OCI-LY7 (cell line): Measurements from ENCODE around the gene UGT1A6. TPM values are rescaled to one million over a fixed set of nuclear protein-coding genes. Genes with fewer than 3 reads are reported as not detected.
A peak's percentile ranks its signal among the peaks of the same experiment; 100 is the strongest.

Experiments used
- BruUV-seq: library from RNA; stranded (reverse); fragments of 400-500 nt; replicated peaks from 2 replicates; lab custom pipeline; 2021; lab: Mats Ljungman, UMichigan
- CTCF ChIA-PET: fragments of 300-600 bp; sonication (Branson Sonifier 250); formaldehyde crosslinking; loops from one replicate; lab custom pipeline; 2022; ENCODE audit warnings: antibody characterized with exemption; ENCODE audit not compliant: unreplicated experiment; lab: Charles Lee
- POLR2A ChIA-PET: fragments of 300-600 bp; sonication (Branson Sonifier 250); formaldehyde crosslinking; loops from one replicate; lab custom pipeline; 2022; ENCODE audit warnings: antibody characterized with exemption; lab: Charles Lee
- DNase-seq: peaks from one replicate; pipeline ENCODE4 v3.0.0-alpha.2; 2015; ENCODE audit warnings: low spot score
- H2AFZ ChIP-seq: fragments of 200-600 bp; sonication (generic), shearing (Covaris generic); 2 replicates; pipeline ENCODE4 v1.6.1; 2014; ENCODE audit warnings: mild to moderate bottlenecking, antibody characterized with exemption, low read length, moderate library complexity
- H3K27ac ChIP-seq: fragments of 200-600 bp; sonication (generic); 2 replicates; pipeline ENCODE4 v1.5.1; 2014; ENCODE audit warnings: mixed run types, low read depth, mild to moderate bottlenecking, moderate library complexity, low read length, inconsistent platforms; ENCODE audit not compliant: poor library complexity, severe bottlenecking
- H3K36me3 ChIP-seq: fragments of 200-600 bp; sonication (generic); 2 replicates; pipeline ENCODE4 v1.6.1; 2014; ENCODE audit warnings: mild to moderate bottlenecking, antibody characterized with exemption, low read length, moderate library complexity, mixed read lengths; ENCODE audit not compliant: insufficient read depth
- H3K4me1 ChIP-seq: fragments of 200-600 bp; sonication (generic); 2 replicates; pipeline ENCODE4 v1.5.1; 2014; ENCODE audit warnings: mild to moderate bottlenecking, low read length; ENCODE audit not compliant: insufficient read depth, poor library complexity, severe bottlenecking
- H3K4me2 ChIP-seq: fragments of 200-600 bp; sonication (generic); 2 replicates; pipeline ENCODE4 v1.6.1; 2014; ENCODE audit warnings: mild to moderate bottlenecking, low read length
- H3K4me3 ChIP-seq: fragments of 200-600 bp; sonication (generic); 2 replicates; pipeline ENCODE4 v1.5.1; 2014; ENCODE audit warnings: mild to moderate bottlenecking, low read depth, low read length; ENCODE audit not compliant: poor library complexity, severe bottlenecking
- H3K79me2 ChIP-seq: fragments of 200-600 bp; sonication (generic); 2 replicates; pipeline ENCODE4 v1.6.1; 2016; ENCODE audit warnings: low read depth, mild to moderate bottlenecking, low read length, moderate library complexity, mixed read lengths; ENCODE audit not compliant: insufficient read depth
- H3K9me2 ChIP-seq: fragments of 200-600 bp; sonication (generic); 2 replicates; pipeline ENCODE4 v1.6.1; 2016; ENCODE audit warnings: mild to moderate bottlenecking, low read length, mixed read lengths; ENCODE audit not compliant: insufficient read depth
- H3K9me3 ChIP-seq: fragments of 200-600 bp; sonication (generic); 2 replicates; pipeline ENCODE4 v1.6.1; 2014; ENCODE audit warnings: mild to moderate bottlenecking, mixed run types, low read length, mixed read lengths
- H4K20me1 ChIP-seq: fragments of 200-600 bp; sonication (generic); 2 replicates; pipeline ENCODE4 v1.6.1; 2014; ENCODE audit warnings: mild to moderate bottlenecking, antibody characterized with exemption, low read length, moderate library complexity, mixed read lengths; ENCODE audit not compliant: insufficient read depth
- EZH2phosphoT487 ChIP-seq: fragments of 200-600 bp; sonication (generic); IDR thresholded peaks from 2 replicates; pipeline ENCODE4 v1.6.1; 2018; ENCODE audit warnings: low read depth, borderline replicate concordance, mild to moderate bottlenecking, mixed run types, antibody characterized with exemption, low read length, moderate library complexity, mixed read lengths
- intact Hi-C: fragments of 100-400 bp; cut with micrococcal nuclease; formaldehyde crosslinking; loops from one replicate; pipeline ENCODE4 v1.10.0; 2022; ENCODE audit not compliant: unreplicated experiment
- total RNA-seq, 2 experiments: library from RNA; depleted of rRNA in 1 of 2; stranded (reverse); fragments of >200 nt in 1 of 2; shearing (Covaris generic) in 1 of 2; gene quantifications; 2 replicates each; pipeline ENCODE4 v1.2.3, GENCODE V29; 2014 to 2022
- TF ChIP-seq, protein P1 (sequence below): fragments of 200-600 bp; sonication (generic); conservative IDR thresholded peaks from 2 replicates; pipeline ENCODE4 v1.5.1; 2014; ENCODE audit warnings: mild to moderate bottlenecking, antibody characterized with exemption, low read length, moderate library complexity, mixed read lengths

UGT1A6 gene
- total RNA-seq, 2 experiments from 2014 or later: not detected

DNA sequence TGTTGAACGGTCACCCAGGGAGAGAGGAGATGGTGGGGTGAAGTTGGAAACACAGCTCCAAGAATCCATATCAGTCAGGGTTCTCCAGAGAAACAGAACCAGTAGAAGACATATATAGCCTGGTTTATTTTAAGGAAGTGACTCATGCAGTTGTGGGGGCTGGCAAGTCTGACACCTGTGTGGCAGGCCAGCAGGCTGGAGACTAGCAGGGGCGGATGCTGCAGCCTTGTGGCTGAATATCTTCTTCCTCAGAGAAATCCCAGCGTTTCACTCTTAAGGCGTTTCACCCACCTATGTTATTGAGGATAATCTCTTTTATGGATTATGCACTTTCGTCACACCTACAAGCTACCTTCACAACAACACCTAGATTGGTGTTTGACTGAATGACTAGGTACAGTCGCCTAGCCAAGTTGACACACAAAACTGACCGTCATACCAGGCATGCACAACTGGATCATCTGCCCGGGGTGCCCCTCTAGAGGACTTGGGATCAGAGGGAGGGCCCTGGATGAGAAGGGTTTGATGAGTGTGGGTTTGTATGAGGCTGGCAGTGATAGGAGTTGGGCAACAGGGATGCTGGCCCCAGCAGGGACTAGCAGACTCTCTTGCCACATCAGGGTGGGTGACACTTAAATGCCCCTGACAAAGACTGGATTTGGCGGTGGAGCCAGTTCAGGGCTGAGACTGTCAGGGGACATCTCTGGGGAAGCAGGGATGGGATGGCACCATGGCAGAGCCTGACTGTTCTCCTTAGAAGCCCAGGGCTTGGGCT, 108.9 kb downstream of the UGT1A6 start:
- Histone ChIP-seq H2AFZ (no peak overlapping the region), H3K4me3 (no peak overlapping the region), H3K9me3 (no peaks in the 10 kb centered on the region), H3K27ac (no peak overlapping the region), H3K4me2 (no peak overlapping the region; the same call in 1 of the 2 replicates), H3K9me2 (no peaks in the 10 kb centered on the region), H4K20me1 (no peaks in the 10 kb centered on the region), H3K79me2 (no peaks in the 10 kb centered on the region), H3K4me1 (peaks cover 11% of the 10 kb centered on the region), H3K36me3 (no peaks in the 10 kb centered on the region)
- peak; percentile 57 for DNase-seq
- intact Hi-C loops: no loop called here
- CTCF ChIA-PET: no interaction called here
- TF ChIP-seq EZH2phosphoT487: no peak
- TF ChIP-seq, protein P1, sequence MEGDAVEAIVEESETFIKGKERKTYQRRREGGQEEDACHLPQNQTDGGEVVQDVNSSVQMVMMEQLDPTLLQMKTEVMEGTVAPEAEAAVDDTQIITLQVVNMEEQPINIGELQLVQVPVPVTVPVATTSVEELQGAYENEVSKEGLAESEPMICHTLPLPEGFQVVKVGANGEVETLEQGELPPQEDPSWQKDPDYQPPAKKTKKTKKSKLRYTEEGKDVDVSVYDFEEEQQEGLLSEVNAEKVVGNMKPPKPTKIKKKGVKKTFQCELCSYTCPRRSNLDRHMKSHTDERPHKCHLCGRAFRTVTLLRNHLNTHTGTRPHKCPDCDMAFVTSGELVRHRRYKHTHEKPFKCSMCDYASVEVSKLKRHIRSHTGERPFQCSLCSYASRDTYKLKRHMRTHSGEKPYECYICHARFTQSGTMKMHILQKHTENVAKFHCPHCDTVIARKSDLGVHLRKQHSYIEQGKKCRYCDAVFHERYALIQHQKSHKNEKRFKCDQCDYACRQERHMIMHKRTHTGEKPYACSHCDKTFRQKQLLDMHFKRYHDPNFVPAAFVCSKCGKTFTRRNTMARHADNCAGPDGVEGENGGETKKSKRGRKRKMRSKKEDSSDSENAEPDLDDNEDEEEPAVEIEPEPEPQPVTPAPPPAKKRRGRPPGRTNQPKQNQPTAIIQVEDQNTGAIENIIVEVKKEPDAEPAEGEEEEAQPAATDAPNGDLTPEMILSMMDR: peak; percentile 39
- POLR2A ChIA-PET: interaction anchor here (1.3 kb wide), 1 partner anchor 10 kb away, joined by 3 read pairs; no protein-coding TSS in a partner anchor
- BruUV-seq: no TSS peak

DNA sequence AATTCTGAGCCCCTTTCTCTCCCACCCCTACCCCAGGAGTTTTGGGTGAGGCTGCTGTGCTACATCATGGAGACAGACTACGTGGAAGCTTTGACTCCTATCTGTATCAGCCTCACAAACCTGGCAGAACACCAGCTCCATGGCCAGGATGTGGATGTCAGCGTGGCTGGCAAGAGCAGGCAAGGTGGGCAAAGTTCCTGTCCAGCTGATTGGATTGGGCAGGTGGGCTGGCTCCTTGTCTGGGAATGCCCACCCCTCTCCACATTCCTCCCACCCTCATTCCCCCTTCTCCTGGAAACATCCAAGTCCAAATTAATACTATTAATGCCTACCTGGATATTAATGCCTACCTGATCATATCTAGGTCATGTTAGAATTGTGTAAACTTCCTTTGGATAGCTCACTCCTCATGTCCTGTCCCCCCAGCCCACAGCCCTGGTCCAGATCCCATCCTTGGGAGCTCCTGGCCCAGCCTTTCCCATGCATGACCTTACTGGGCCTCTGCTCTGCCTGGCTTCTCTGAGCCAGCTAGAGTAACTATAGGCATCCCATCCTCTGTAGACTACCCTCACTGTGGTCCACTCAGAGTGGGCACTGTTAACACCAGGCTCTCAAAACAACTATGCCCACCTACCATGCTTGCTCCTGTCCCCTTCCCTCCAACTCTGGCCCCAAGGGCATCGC, 109.6 kb downstream of the UGT1A6 start:
- Histone ChIP-seq H3K4me1 (peaks cover 11% of the 10 kb centered on the region), H4K20me1 (no peaks in the 10 kb centered on the region), H3K36me3 (no peaks in the 10 kb centered on the region), H3K4me2 (no peak overlapping the region), H3K9me2 (no peaks in the 10 kb centered on the region), H3K79me2 (no peaks in the 10 kb centered on the region), H3K9me3 (no peaks in the 10 kb centered on the region), H3K4me3 (no peak overlapping the region), H3K27ac (no peak overlapping the region), H2AFZ (no peak overlapping the region)
- POLR2A ChIA-PET: interaction anchor here (1.3 kb wide), 1 partner anchor 11 kb away, joined by 3 read pairs; no protein-coding TSS in a partner anchor
- intact Hi-C loops: no loop called here
- CTCF ChIA-PET: no interaction called here
- TF ChIP-seq, protein P1: no peak
- no peak for TF ChIP-seq EZH2phosphoT487
- DNase-seq: no peak
- BruUV-seq: no TSS peak
